HepG2 (cell line): Measurements from ENCODE around the gene PLA2G2E. TPM values are rescaled to one million over a fixed set of nuclear protein-coding genes. Genes with fewer than 3 reads are reported as not detected.

Experiments
- ATAC-seq: fragments of 200-7000 bp; cut with Tn5 transposase; 3 replicates; pipeline ENCODE4 v1.9.1; 2020; ENCODE audit warnings: mild to moderate bottlenecking, moderate library complexity
- BruUV-seq: library from RNA; stranded (reverse); fragments of 400-500 nt; replicated peaks from 2 replicates; lab custom pipeline; 2021; lab: Mats Ljungman, UMichigan
- CTCF ChIA-PET: fragments of 300-600 bp; formaldehyde crosslinking; extraction: SDS; loops from one replicate; lab custom pipeline; 2021; ENCODE audit warnings: low total read pairs, inconsistent platforms, low intra/inter-chr PET ratio; lab: Yijun Ruan, JAX
- POLR2A ChIA-PET: fragments of 350-600 bp; sonication (Branson Sonifier 250); formaldehyde crosslinking; loops from one replicate; lab custom pipeline; 2020; ENCODE audit warnings: antibody characterized with exemption, inconsistent platforms; lab: Yijun Ruan, JAX
- DNase-seq: peaks from one replicate; pipeline ENCODE4 v3.0.0-alpha.2; 2015; ENCODE audit warnings: low spot score
- FAIRE-seq: peaks from 3 replicates; lab custom pipeline; 2011; peaks lifted over from hg19 to GRCh38; lab: Jason Lieb, UNC
- H2AFZ ChIP-seq: one replicate; pipeline ENCODE4 v1.6.1; 2011; ENCODE audit warnings: low read length, inconsistent platforms
- H3K27ac ChIP-seq: fragments of 300-600 bp; 3 replicates; pipeline ENCODE4 v1.8.0; 2011; ENCODE audit warnings: mixed run types, mild to moderate bottlenecking, mixed read lengths, low read length, inconsistent platforms; ENCODE audit not compliant: insufficient read depth; ENCODE audit errors: extremely low read length
- H3K27me3 ChIP-seq, 2 experiments: fragments of 200-600 bp in 1 of 2; 2 replicates in 1 of 2; 3 replicates in 1 of 2; pipeline versions ENCODE4 v1.6.0 to v1.8.0; 2011; ENCODE audit warnings: low read length in 2 of 2, mild to moderate bottlenecking in 2 of 2, moderate library complexity in 2 of 2, inconsistent platforms in 1 of 2; ENCODE audit not compliant: insufficient read depth in 2 of 2, control insufficient read depth in 1 of 2
- H3K36me3 ChIP-seq, 2 experiments: fragments of 200-600 bp in 1 of 2; replicated peaks in 1 of 2; 2 replicates in 1 of 2; 3 replicates in 1 of 2; pipeline versions ENCODE4 v1.5.1 to v1.8.0; 2011; ENCODE audit warnings: low read length in 2 of 2, inconsistent platforms in 1 of 2; ENCODE audit not compliant: insufficient read depth in 2 of 2, control insufficient read depth in 1 of 2
- H3K4me1 ChIP-seq: 2 replicates; pipeline ENCODE4 v1.5.1; 2012; ENCODE audit warnings: low read length, inconsistent platforms; ENCODE audit not compliant: insufficient read depth
- H3K4me2 ChIP-seq: 2 replicates; pipeline ENCODE4 v1.6.0; 2011; ENCODE audit warnings: low read depth, low read length, inconsistent platforms
- H3K4me3 ChIP-seq, 3 experiments: fragments of 200-600 bp in 1 of 3; sonication (generic), shearing (Covaris generic) in 1 of 3; replicated peaks in 1 of 3; 2 replicates each; pipeline ENCODE4 v1.5.1; 2011 to 2016; ENCODE audit warnings: low read length in 3 of 3, inconsistent platforms in 2 of 3, low read depth in 2 of 3, mild to moderate bottlenecking in 2 of 3, control low read depth in 1 of 3, mixed read lengths in 1 of 3; ENCODE audit not compliant: insufficient read depth in 1 of 3
- H3K79me2 ChIP-seq: one replicate; pipeline ENCODE4 v1.6.1; 2011; ENCODE audit warnings: low read length, inconsistent platforms; ENCODE audit not compliant: insufficient read depth
- H3K9ac ChIP-seq: 2 replicates; pipeline ENCODE4 v1.6.0; 2011; ENCODE audit warnings: mild to moderate bottlenecking, low read depth, low read length, inconsistent platforms; ENCODE audit not compliant: insufficient read depth
- H3K9me3 ChIP-seq: 2 replicates; pipeline ENCODE4 v1.5.1; 2012; ENCODE audit warnings: mild to moderate bottlenecking, low read length
- H4K20me1 ChIP-seq: 2 replicates; pipeline ENCODE4 v1.6.0; 2011; ENCODE audit warnings: inconsistent platforms, mild to moderate bottlenecking, low read length, moderate library complexity; ENCODE audit not compliant: insufficient read depth
- GATAD1 ChIP-seq: IDR thresholded peaks from 2 replicates; pipeline ENCODE4 v1.6.1; 2016; ENCODE audit warnings: missing genetic modification reagents, missing compliant biosample characterization
- HINFP ChIP-seq: sonication (generic); formaldehyde crosslinking; IDR thresholded peaks from 2 replicates; pipeline ENCODE4 v1.4.0; 2020; ENCODE audit warnings: low read depth, mild to moderate bottlenecking, missing genetic modification reagents
- MLLT10 ChIP-seq: sonication (generic); formaldehyde crosslinking; IDR thresholded peaks from 2 replicates; pipeline ENCODE4 v1.4.0; 2020; ENCODE audit warnings: missing genetic modification reagents
- RFX1 ChIP-seq: fragments of 450-650 bp; IDR thresholded peaks from 2 replicates; pipeline ENCODE4 v1.6.1; 2017
- SMARCC2 ChIP-seq: fragments of 450-650 bp; IDR thresholded peaks from 2 replicates; pipeline ENCODE4 v1.6.1; 2017; ENCODE audit warnings: antibody characterized with exemption, mild to moderate bottlenecking
- SOX13 ChIP-seq, 3 experiments: fragments of 450-650 bp in 1 of 3; sonication (generic) in 1 of 3; formaldehyde crosslinking in 1 of 3; IDR thresholded peaks in 2 of 3; conservative IDR thresholded peaks in 1 of 3; 2 replicates each; pipeline versions ENCODE4 v1.5.0 to v1.6.1; 2016 to 2020; ENCODE audit warnings: antibody characterized with exemption in 1 of 3, mild to moderate bottlenecking in 1 of 3, missing compliant biosample characterization in 1 of 3, missing genetic modification reagents in 1 of 3, moderate library complexity in 1 of 3
- SRSF1 ChIP-seq: fragments of 200-400 bp; formaldehyde crosslinking; optimal IDR thresholded peaks from 2 replicates; pipeline ENCODE3; 2017; ENCODE audit warnings: mild to moderate bottlenecking, low read depth, low read length, moderate library complexity
- UBTF ChIP-seq: sonication (generic); formaldehyde crosslinking; IDR thresholded peaks from 2 replicates; pipeline ENCODE4 v1.4.0; 2020; ENCODE audit warnings: mild to moderate bottlenecking, missing genetic modification reagents
- ZNF790 ChIP-seq: sonication (generic); formaldehyde crosslinking; IDR thresholded peaks from 2 replicates; pipeline ENCODE4 v1.8.0; 2022; ENCODE audit warnings: missing genetic modification reagents, mild to moderate bottlenecking, borderline replicate concordance
- in situ Hi-C: cut with HindIII; loops from 2 replicates; pipeline ENCODE4 v1.10.0; 2017; ENCODE audit warnings: low pct_unique_long_range_greater_than_20kb; ENCODE audit not compliant: extremely low pct_ligation_motif_present
- intact Hi-C: fragments of 100-400 bp; cut with micrococcal nuclease; formaldehyde crosslinking; loops from one replicate; pipeline ENCODE4 v1.10.0; 2022; ENCODE audit not compliant: unreplicated experiment
- polyA plus RNA-seq, 8 experiments: library from polyadenylated mRNA; depleted of rRNA in 3 of 8; stranded (reverse) in 7 of 8; unstranded in 1 of 8; fragments of >200 nt; fragmentation: Illumina TruSeq in 4 of 8; extraction: Trizol in 4 of 8; gene quantifications; 2 replicates each; pipeline versions ENCODE4 v1.2.1 to v1.2.3, GENCODE V29; 2011 to 2016; ENCODE audit warnings: low read depth in 4 of 8, missing spikeins in 1 of 8, mixed read lengths in 1 of 8; ENCODE audit not compliant: insufficient read depth in 1 of 8
- total RNA-seq, 5 experiments: library from RNA; depleted of rRNA; stranded (reverse); fragments of >200 nt; fragmentation: Illumina TruSeq; extraction: Trizol; gene quantifications; 2 replicates each; pipeline ENCODE4 v1.2.3, GENCODE V29; 2016; ENCODE audit warnings: low read depth in 1 of 5

The PLA2G2E gene
- total and polyA plus RNA-seq, 2 of the 13 experiments (the other 11 are each of a cell fraction or from before 2014, with no cell fraction given): not detected

- no peak for TF ChIP-seq ZNF790
Observed at GRCh38 chr1:19892129-19892528, 31.3 kb downstream of the PLA2G2E start (continued).

GRCh38 chr1:19889656-19890055, 33.8 kb downstream of the PLA2G2E start:
- no peak overlapping the region for H3K4me2 ChIP-seq
- H3K36me3 ChIP-seq: peaks cover 23 to 47% of the 10 kb centered on the region in 2 experiments
- no peak overlapping the region for H3K27ac ChIP-seq
- H3K4me3 ChIP-seq: no peak overlapping the region
- BruUV-seq: no TSS peak
- H3K9ac ChIP-seq: 0 out of 2 replicates have a peak overlapping the region, but pooled peaks have one; percentile 5
- TF ChIP-seq SRSF1 (no peak), SMARCC2 (no peak), UBTF (no peak), HINFP (CRISPR knock-in tag) (no peak), GATAD1 (CRISPR knock-in tag) (no peak), SOX13 (IDR thresholded peaks at IDR 0.05) (no peak), SOX13 (CRISPR knock-in tag; conservative IDR thresholded peaks at IDR 0.05 in 1 of 2, IDR thresholded peaks at IDR 0.05 in 1 of 2) (0 out of 4 replicates have a peak, but pooled peaks of 1 of the 2 experiments have one; percentile 24), MLLT10 (no peak), RFX1 (no peak)
- ATAC-seq (no peak), FAIRE-seq (no peak), DNase-seq (no peak)
- H4K20me1 ChIP-seq: peaks cover 4% of the 10 kb centered on the region; the same call in 1 of the 2 replicates
- H2AFZ ChIP-seq: no peak overlapping the region
- no peaks in the 10 kb centered on the region for H3K27me3 ChIP-seq
- peaks cover 46% of the 10 kb centered on the region for H3K4me1 ChIP-seq
- ChIA-PET CTCF (no interaction called here), POLR2A (no interaction called here)
- in situ Hi-C loops: no loop called here
- H3K79me2 ChIP-seq: peaks cover 59% of the 10 kb centered on the region
- H3K9me3 ChIP-seq: no peaks in the 10 kb centered on the region
- intact Hi-C loops: loop anchor here (10.0 kb wide), 1 partner anchor 75 kb away; the partner anchor contains the start of gene RNF186
